ENCODE data around the gene LAMP1. TPM values are rescaled to one million over a fixed set of nuclear protein-coding genes. Genes with fewer than 3 reads are reported as not detected.

The LAMP1 gene
- total and polyA plus RNA-seq, 2 donors from 2014 or later, result 210 to 256 TPM

DNA sequence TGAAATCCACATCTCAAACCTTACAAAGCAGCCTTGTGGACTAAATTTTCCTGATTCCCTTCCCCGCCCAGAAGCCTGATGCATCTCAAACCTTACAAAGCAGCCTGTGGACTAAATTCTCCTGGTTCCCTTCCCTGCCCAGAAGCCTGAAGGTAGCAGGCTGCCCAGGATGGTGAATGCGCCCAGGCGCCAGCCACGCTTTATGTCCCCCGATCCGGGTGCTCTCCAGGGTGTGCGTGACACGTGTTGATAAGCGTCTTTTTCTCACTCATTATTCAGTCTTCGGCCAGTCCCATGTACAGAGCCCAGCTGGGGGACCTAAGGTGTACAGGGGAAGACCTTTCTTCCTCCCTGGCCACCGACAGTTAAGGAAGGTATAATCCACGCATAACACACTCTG, 31.8 kb downstream of the LAMP1 start:
- DNase-seq (no peak), FAIRE-seq (no peak)
- peaks cover 2 to 6% (median 2%) of the 10 kb centered on the region in 3 donors for H3K36me3 ChIP-seq (ENCODE audit: control insufficient read depth in 2 of 3, insufficient read depth in 3 of 3, low read length in 3 of 3)
- no peak overlapping the region for H3K27ac ChIP-seq (ENCODE audit: low read depth in 2 of 2, low read length in 2 of 2)
- H3K4me3 ChIP-seq (ENCODE audit: low read length in 3 of 3), result no peak overlapping the region
- no peaks in the 10 kb centered on the region for H3K9me3 ChIP-seq (ENCODE audit: control insufficient read depth in 2 of 3, insufficient read depth in 1 of 3, low read length in 3 of 3)
- TF ChIP-seq, protein P1, sequence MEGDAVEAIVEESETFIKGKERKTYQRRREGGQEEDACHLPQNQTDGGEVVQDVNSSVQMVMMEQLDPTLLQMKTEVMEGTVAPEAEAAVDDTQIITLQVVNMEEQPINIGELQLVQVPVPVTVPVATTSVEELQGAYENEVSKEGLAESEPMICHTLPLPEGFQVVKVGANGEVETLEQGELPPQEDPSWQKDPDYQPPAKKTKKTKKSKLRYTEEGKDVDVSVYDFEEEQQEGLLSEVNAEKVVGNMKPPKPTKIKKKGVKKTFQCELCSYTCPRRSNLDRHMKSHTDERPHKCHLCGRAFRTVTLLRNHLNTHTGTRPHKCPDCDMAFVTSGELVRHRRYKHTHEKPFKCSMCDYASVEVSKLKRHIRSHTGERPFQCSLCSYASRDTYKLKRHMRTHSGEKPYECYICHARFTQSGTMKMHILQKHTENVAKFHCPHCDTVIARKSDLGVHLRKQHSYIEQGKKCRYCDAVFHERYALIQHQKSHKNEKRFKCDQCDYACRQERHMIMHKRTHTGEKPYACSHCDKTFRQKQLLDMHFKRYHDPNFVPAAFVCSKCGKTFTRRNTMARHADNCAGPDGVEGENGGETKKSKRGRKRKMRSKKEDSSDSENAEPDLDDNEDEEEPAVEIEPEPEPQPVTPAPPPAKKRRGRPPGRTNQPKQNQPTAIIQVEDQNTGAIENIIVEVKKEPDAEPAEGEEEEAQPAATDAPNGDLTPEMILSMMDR (IDR thresholded peaks at IDR 0.05; ENCODE audit: borderline replicate concordance, extremely low read depth, insufficient read depth), result no peak
- no peaks in the 10 kb centered on the region for H3K4me1 ChIP-seq (ENCODE audit: control insufficient read depth in 2 of 3, insufficient read depth in 2 of 3, low read depth in 1 of 3, low read length in 3 of 3)
- intact Hi-C loops (cut with DNase I), result no loop called here
- H3K27me3 ChIP-seq (ENCODE audit: control insufficient read depth, insufficient read depth, low read length), result no peaks in the 10 kb centered on the region
- no peak overlapping the region for H3K9ac ChIP-seq (ENCODE audit: low read length in 3 of 3)

- Histone ChIP-seq H3K27ac (ENCODE audit: low read depth in 2 of 2, low read length in 2 of 2) (no peak overlapping the region), H3K27me3 (ENCODE audit: control insufficient read depth, insufficient read depth, low read length) (no peaks in the 10 kb centered on the region), H3K36me3 (ENCODE audit: control insufficient read depth in 2 of 3, insufficient read depth in 3 of 3, low read length in 3 of 3) (no peaks in the 10 kb centered on the region), H3K9ac (ENCODE audit: low read length in 3 of 3) (no peak overlapping the region), H3K9me3 (ENCODE audit: control insufficient read depth in 2 of 3, insufficient read depth in 1 of 3, low read length in 3 of 3) (no peaks in the 10 kb centered on the region), H3K4me1 (ENCODE audit: control insufficient read depth in 2 of 3, insufficient read depth in 2 of 3, low read depth in 1 of 3, low read length in 3 of 3) (no peaks in the 10 kb centered on the region), H3K4me3 (ENCODE audit: low read length in 3 of 3) (no peak overlapping the region)
- intact Hi-C loops (cut with DNase I), result no loop called here
- TF ChIP-seq, protein P1 (IDR thresholded peaks at IDR 0.05; ENCODE audit: borderline replicate concordance, extremely low read depth, insufficient read depth), result no peak
- DNase-seq (no peak), FAIRE-seq (no peak)
Observed at GRCh38 chr13:113329656-113330312, 32.7 kb downstream of the LAMP1 start.

GRCh38 chr13:113332615-113333014, 35.6 kb downstream of the LAMP1 start:
- Histone ChIP-seq H3K27me3 (ENCODE audit: control insufficient read depth, insufficient read depth, low read length) (no peaks in the 10 kb centered on the region), H3K9me3 (ENCODE audit: control insufficient read depth in 2 of 3, insufficient read depth in 1 of 3, low read length in 3 of 3) (no peaks in the 10 kb centered on the region), H3K9ac (ENCODE audit: low read length in 3 of 3) (no peak overlapping the region), H3K27ac (ENCODE audit: low read depth in 2 of 2, low read length in 2 of 2) (no peak overlapping the region), H3K4me1 (ENCODE audit: control insufficient read depth in 2 of 3, insufficient read depth in 2 of 3, low read depth in 1 of 3, low read length in 3 of 3) (no peaks in the 10 kb centered on the region), H3K4me3 (ENCODE audit: low read length in 3 of 3) (no peak overlapping the region), H3K36me3 (ENCODE audit: control insufficient read depth in 2 of 3, insufficient read depth in 3 of 3, low read length in 3 of 3) (peaks cover 0 to 4% (median 0%) of the 10 kb centered on the region in 3 donors)
- intact Hi-C loops (cut with DNase I), result no loop called here
- FAIRE-seq, result no peak
- peak in 1 of 5 donors; percentile 54 for DNase-seq
- TF ChIP-seq, protein P1 (IDR thresholded peaks at IDR 0.05; ENCODE audit: borderline replicate concordance, extremely low read depth, insufficient read depth), result no peak

GRCh38 chr13:113333076-113333475, 36.0 kb downstream of the LAMP1 start:
- Histone ChIP-seq H3K4me3 (ENCODE audit: low read length in 3 of 3) (no peak overlapping the region), H3K27ac (ENCODE audit: low read depth in 2 of 2, low read length in 2 of 2) (no peak overlapping the region), H3K36me3 (ENCODE audit: control insufficient read depth in 2 of 3, insufficient read depth in 3 of 3, low read length in 3 of 3) (peaks cover 0 to 5% (median 0%) of the 10 kb centered on the region in 3 donors), H3K9me3 (ENCODE audit: control insufficient read depth in 2 of 3, insufficient read depth in 1 of 3, low read length in 3 of 3) (no peaks in the 10 kb centered on the region), H3K27me3 (ENCODE audit: control insufficient read depth, insufficient read depth, low read length) (no peaks in the 10 kb centered on the region), H3K9ac (ENCODE audit: low read length in 3 of 3) (no peak overlapping the region), H3K4me1 (ENCODE audit: control insufficient read depth in 2 of 3, insufficient read depth in 2 of 3, low read depth in 1 of 3, low read length in 3 of 3) (no peaks in the 10 kb centered on the region)
- FAIRE-seq (no peak), DNase-seq (no peak)
- TF ChIP-seq, protein P1 (IDR thresholded peaks at IDR 0.05; ENCODE audit: borderline replicate concordance, extremely low read depth, insufficient read depth), result no peak
- intact Hi-C loops (cut with DNase I), result no loop called here
